ENCODE results near the gene DAAM1. TPM values are rescaled to one million over a fixed set of nuclear protein-coding genes. Genes with fewer than 3 reads are reported as not detected.

DAAM1 gene
- total RNA-seq (2021) (21.7 to 30.4 TPM (median 30.4 TPM) in 3 replicates), Bru-seq, nascent RNA (percentile 65 among the genes with signal in this experiment)
- long read RNA-seq, experiment 1, full-length matches to known transcripts, result 41 of 72 reads
- long read RNA-seq, experiment 1, partial matches to known transcripts, result 15 of 72 reads
- long read RNA-seq, experiment 1, other reads (novel, unspliced or antisense), result 16 of 72 reads
- long read RNA-seq, experiment 2, full-length matches to known transcripts, result 3 of 14 reads
- long read RNA-seq, experiment 2, partial matches to known transcripts, result 0 of 14 reads
- long read RNA-seq, experiment 2, other reads (novel, unspliced or antisense), result 11 of 14 reads
- long read RNA-seq, experiment 3, partial matches to known transcripts, result 3 of 10 reads
- long read RNA-seq, experiment 3, other reads (novel, unspliced or antisense), result 6 of 10 reads

DNA sequence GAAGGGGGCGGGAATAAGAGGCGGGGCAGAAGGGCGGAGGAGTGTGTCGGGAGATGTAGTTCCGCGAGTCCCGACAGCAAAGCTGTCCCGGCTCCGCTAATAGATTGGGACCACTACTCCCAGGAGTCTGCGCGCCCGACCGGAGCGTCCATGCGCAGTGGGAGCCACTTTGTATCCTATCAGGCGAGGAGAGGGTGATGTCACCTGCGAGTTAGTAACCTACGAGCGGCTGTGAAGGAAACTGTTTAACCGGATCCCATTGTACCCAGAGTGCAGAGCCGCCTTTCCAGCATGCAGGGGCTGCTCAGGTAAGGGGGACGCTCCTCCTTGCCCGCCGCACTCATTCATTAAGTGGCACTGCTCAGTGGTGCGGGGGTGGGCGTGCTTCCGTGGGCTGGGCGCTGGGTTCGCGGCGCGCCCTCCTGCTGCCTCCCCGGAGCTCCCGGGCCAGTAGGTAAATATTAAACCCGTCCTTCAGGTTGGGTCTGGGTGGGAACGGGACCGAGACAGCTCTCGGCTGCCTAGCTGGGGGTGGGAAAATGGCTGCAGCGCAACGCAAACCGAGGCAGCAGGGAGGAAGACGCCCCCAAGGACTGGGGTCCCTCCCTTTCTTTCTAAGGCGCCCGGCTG lies at the start of gene DAAM1:
TSS of gene DAAM1 (plus strand) at position 207 of the 630 bp plus-strand sequence. CDS start 74,811 bp downstream, outside the sequence.
- CTCF ChIA-PET, result interaction anchor here (0.6 to 2.8 kb wide), 10 partner anchors 27 to 388 kb away, joined by 3 to 13 read pairs (median 3); partner anchors contain the start of genes CCDC175, JKAMP and L3HYPDH
- H3K36me3 Mint-ChIP-seq, result no peaks in the 10 kb centered on the region
- peak within 1 kb of the TSS; percentile 52 for H3K27ac Mint-ChIP-seq
- peak; percentile 95 for ATAC-seq
- peaks cover 35% of the 10 kb centered on the region for H3K27me3 Mint-ChIP-seq (ENCODE audit: low read depth)
- TF ChIP-seq ZBTB21 (CRISPR knock-in tag; IDR thresholded peaks at IDR 0.05; ENCODE audit: borderline replicate concordance) (no peak), IRF2 (CRISPR knock-in tag; IDR thresholded peaks at IDR 0.05; ENCODE audit: borderline replicate concordance, low read depth) (no peak), E2F4 (CRISPR knock-in tag; IDR thresholded peaks at IDR 0.05; ENCODE audit: borderline replicate concordance, low read depth) (no peak), PRRX2 (CRISPR knock-in tag; IDR thresholded peaks at IDR 0.05) (no peak), AR (CRISPR knock-in tag; IDR thresholded peaks at IDR 0.05) (no peak), SP1 (CRISPR knock-in tag; conservative IDR thresholded peaks at IDR 0.05) (peak; percentile 83), USF2 (CRISPR knock-in tag; IDR thresholded peaks at IDR 0.05) (0 out of 2 replicates have a peak, but pooled peaks have one; percentile 13), ZBTB43 (CRISPR knock-in tag; IDR thresholded peaks at IDR 0.05) (no peak), MAX (CRISPR knock-in tag; IDR thresholded peaks at IDR 0.05) (no peak), ZNF138 (CRISPR knock-in tag; conservative IDR thresholded peaks at IDR 0.05) (no peak), NFYB (CRISPR knock-in tag; conservative IDR thresholded peaks at IDR 0.05; ENCODE audit: low read depth) (0 out of 2 replicates have a peak, but pooled peaks have one; percentile 5), ESRRA (CRISPR knock-in tag; IDR thresholded peaks at IDR 0.05; ENCODE audit: borderline replicate concordance) (no peak), ZNF121 (CRISPR knock-in tag; IDR thresholded peaks at IDR 0.05) (no peak), KAT7 (CRISPR knock-in tag; IDR thresholded peaks at IDR 0.05; ENCODE audit: borderline replicate concordance) (0 out of 2 replicates have a peak, but pooled peaks have one; percentile 65), CREB1 (CRISPR knock-in tag; IDR thresholded peaks at IDR 0.05) (no peak), E2F5 (CRISPR knock-in tag; IDR thresholded peaks at IDR 0.05) (no peak), ZNF671 (CRISPR knock-in tag; IDR thresholded peaks at IDR 0.05) (no peak), FOXP4 (CRISPR knock-in tag; IDR thresholded peaks at IDR 0.05) (no peak), ARID4B (CRISPR knock-in tag; IDR thresholded peaks at IDR 0.05; ENCODE audit: borderline replicate concordance) (peak; percentile 52; the same call in 1 of the 2 replicates)
- TF ChIP-seq, protein P1, sequence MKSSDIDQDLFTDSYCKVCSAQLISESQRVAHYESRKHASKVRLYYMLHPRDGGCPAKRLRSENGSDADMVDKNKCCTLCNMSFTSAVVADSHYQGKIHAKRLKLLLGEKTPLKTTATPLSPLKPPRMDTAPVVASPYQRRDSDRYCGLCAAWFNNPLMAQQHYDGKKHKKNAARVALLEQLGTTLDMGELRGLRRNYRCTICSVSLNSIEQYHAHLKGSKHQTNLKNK (CRISPR knock-in tag; IDR thresholded peaks at IDR 0.05), result no peak
- POLR2A ChIA-PET, result interaction anchor here (0.6 to 2.1 kb wide), 7 partner anchors 8 to 295 kb away, joined by 3 to 8 read pairs (median 3); partner anchors contain the start of genes JKAMP and L3HYPDH
- peak; percentile 97 for DNase-seq (ENCODE audit: low spot score)
- H3K4me1 Mint-ChIP-seq, result peaks cover 17% of the 10 kb centered on the region
- no peaks in the 10 kb centered on the region for H3K9me3 Mint-ChIP-seq
- H3K4me3 Mint-ChIP-seq, result peak within 1 kb of the TSS; percentile 93
